Right lobe of liver (tissue), 4 donors: ENCODE results near the gene VAV3.

Experiments used
- POLR2A ChIP-seq: fragments of 450-650 bp; IDR thresholded peaks from one replicate; pipeline ENCODE4 v1.6.1; 2017; ENCODE audit warnings: antibody characterized with exemption, mild to moderate bottlenecking
- TF ChIP-seq, protein P1 (sequence below), 4 donors: fragments of 200-600 bp in 3 of 4; fragments of 450-650 bp in 1 of 4; IDR thresholded peaks; one replicate each; pipeline versions ENCODE4 v1.5.1 to v1.8.0; 2016 to 2022; ENCODE audit warnings: antibody characterized with exemption in 4 of 4, mild to moderate bottlenecking in 2 of 4
- donor health status: DM: no; HTN: no; CAD: no.
- donor health status: DM: no; HTN: no; CAD: no.
- donor health status: DM: no; HTN: yes; CAD: no.

- TF ChIP-seq, protein P1, sequence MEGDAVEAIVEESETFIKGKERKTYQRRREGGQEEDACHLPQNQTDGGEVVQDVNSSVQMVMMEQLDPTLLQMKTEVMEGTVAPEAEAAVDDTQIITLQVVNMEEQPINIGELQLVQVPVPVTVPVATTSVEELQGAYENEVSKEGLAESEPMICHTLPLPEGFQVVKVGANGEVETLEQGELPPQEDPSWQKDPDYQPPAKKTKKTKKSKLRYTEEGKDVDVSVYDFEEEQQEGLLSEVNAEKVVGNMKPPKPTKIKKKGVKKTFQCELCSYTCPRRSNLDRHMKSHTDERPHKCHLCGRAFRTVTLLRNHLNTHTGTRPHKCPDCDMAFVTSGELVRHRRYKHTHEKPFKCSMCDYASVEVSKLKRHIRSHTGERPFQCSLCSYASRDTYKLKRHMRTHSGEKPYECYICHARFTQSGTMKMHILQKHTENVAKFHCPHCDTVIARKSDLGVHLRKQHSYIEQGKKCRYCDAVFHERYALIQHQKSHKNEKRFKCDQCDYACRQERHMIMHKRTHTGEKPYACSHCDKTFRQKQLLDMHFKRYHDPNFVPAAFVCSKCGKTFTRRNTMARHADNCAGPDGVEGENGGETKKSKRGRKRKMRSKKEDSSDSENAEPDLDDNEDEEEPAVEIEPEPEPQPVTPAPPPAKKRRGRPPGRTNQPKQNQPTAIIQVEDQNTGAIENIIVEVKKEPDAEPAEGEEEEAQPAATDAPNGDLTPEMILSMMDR (IDR thresholded peaks at IDR 0.05) = no peak
- no peak for TF ChIP-seq POLR2A
Measured at GRCh38 chr1:107976431-107976830, 11.5 kb upstream of the VAV3 start.
